ENCODE data around the gene KIZ.

KIZ gene

GRCh38 chr20:21265261-21266190 lies 139.6 kb downstream of the KIZ start:
- Histone ChIP-seq H3K4me1 (ENCODE audit: insufficient read depth, poor library complexity, severe bottlenecking) (no peaks in the 10 kb centered on the region), H3K4me3 (ENCODE audit: severe bottlenecking) (no peak overlapping the region), H3K27ac (ENCODE audit: poor library complexity, severe bottlenecking) (no peak overlapping the region), H3K27me3 (ENCODE audit: insufficient read depth, poor library complexity, severe bottlenecking) (no peaks in the 10 kb centered on the region), H3K36me3 (ENCODE audit: low read depth) (no peaks in the 10 kb centered on the region), H3K9me3 (ENCODE audit: severe bottlenecking) (no peaks in the 10 kb centered on the region)
- ATAC-seq (ENCODE audit: low read depth): no peak
- TF ChIP-seq CTCF (IDR thresholded peaks at IDR 0.05; ENCODE audit: poor library complexity, severe bottlenecking): no peak
- DNase-seq (ENCODE audit: low spot score): no peak

GRCh38 chr20:21266191-21266536 lies 140.3 kb downstream of the KIZ start:
- Histone ChIP-seq H3K4me1 (ENCODE audit: insufficient read depth, poor library complexity, severe bottlenecking) (no peaks in the 10 kb centered on the region), H3K36me3 (ENCODE audit: low read depth) (no peaks in the 10 kb centered on the region), H3K27ac (ENCODE audit: poor library complexity, severe bottlenecking) (no peak overlapping the region), H3K27me3 (ENCODE audit: insufficient read depth, poor library complexity, severe bottlenecking) (no peaks in the 10 kb centered on the region), H3K9me3 (ENCODE audit: severe bottlenecking) (no peaks in the 10 kb centered on the region), H3K4me3 (ENCODE audit: severe bottlenecking) (no peak overlapping the region)
- ATAC-seq (ENCODE audit: low read depth) (no peak), DNase-seq (ENCODE audit: low spot score) (no peak)
- TF ChIP-seq CTCF (IDR thresholded peaks at IDR 0.05; ENCODE audit: poor library complexity, severe bottlenecking): no peak

GRCh38 chr20:21269772-21270171 lies 143.9 kb downstream of the KIZ start:
- ATAC-seq (ENCODE audit: low read depth) (no peak), DNase-seq (ENCODE audit: low spot score) (no peak)
- H3K4me1 ChIP-seq (ENCODE audit: insufficient read depth, poor library complexity, severe bottlenecking): no peaks in the 10 kb centered on the region
- no peak for TF ChIP-seq CTCF (IDR thresholded peaks at IDR 0.05; ENCODE audit: poor library complexity, severe bottlenecking)
- H3K9me3 ChIP-seq (ENCODE audit: severe bottlenecking): no peaks in the 10 kb centered on the region
- H3K27me3 ChIP-seq (ENCODE audit: insufficient read depth, poor library complexity, severe bottlenecking): no peaks in the 10 kb centered on the region
- no peak overlapping the region for H3K27ac ChIP-seq (ENCODE audit: poor library complexity, severe bottlenecking)
- no peak overlapping the region for H3K4me3 ChIP-seq (ENCODE audit: severe bottlenecking)
- H3K36me3 ChIP-seq (ENCODE audit: low read depth): no peaks in the 10 kb centered on the region

- H3K36me3 ChIP-seq (ENCODE audit: low read depth): no peaks in the 10 kb centered on the region
- H3K4me1 ChIP-seq (ENCODE audit: insufficient read depth, poor library complexity, severe bottlenecking): no peaks in the 10 kb centered on the region
- ATAC-seq (ENCODE audit: low read depth): no peak
- DNase-seq (ENCODE audit: low spot score): no peak
- H3K4me3 ChIP-seq (ENCODE audit: severe bottlenecking): no peak overlapping the region
- H3K9me3 ChIP-seq (ENCODE audit: severe bottlenecking): no peaks in the 10 kb centered on the region
- no peaks in the 10 kb centered on the region for H3K27me3 ChIP-seq (ENCODE audit: insufficient read depth, poor library complexity, severe bottlenecking)
- no peak for TF ChIP-seq CTCF (IDR thresholded peaks at IDR 0.05; ENCODE audit: poor library complexity, severe bottlenecking)
- no peak overlapping the region for H3K27ac ChIP-seq (ENCODE audit: poor library complexity, severe bottlenecking)
These were observed 144.9 kb downstream of the KIZ start for GRCh38 chr20:21270806-21271205.

GRCh38 chr20:21272279-21272678 lies 146.4 kb downstream of the KIZ start:
- ATAC-seq (ENCODE audit: low read depth) (no peak), DNase-seq (ENCODE audit: low spot score) (no peak)
- no peak for TF ChIP-seq CTCF (IDR thresholded peaks at IDR 0.05; ENCODE audit: poor library complexity, severe bottlenecking)
- Histone ChIP-seq H3K4me1 (ENCODE audit: insufficient read depth, poor library complexity, severe bottlenecking) (no peaks in the 10 kb centered on the region), H3K4me3 (ENCODE audit: severe bottlenecking) (no peak overlapping the region), H3K27ac (ENCODE audit: poor library complexity, severe bottlenecking) (no peak overlapping the region), H3K36me3 (ENCODE audit: low read depth) (no peaks in the 10 kb centered on the region), H3K9me3 (ENCODE audit: severe bottlenecking) (no peaks in the 10 kb centered on the region), H3K27me3 (ENCODE audit: insufficient read depth, poor library complexity, severe bottlenecking) (no peaks in the 10 kb centered on the region)

All from RWPE2 (cell line).